Measurements from ENCODE around the gene LTBP2. TPM values are rescaled to one million over a fixed set of nuclear protein-coding genes. Genes with fewer than 3 reads are reported as not detected.

The LTBP2 gene
- total and polyA plus RNA-seq, 2 of the 13 experiments (the other 11 are each of a cell fraction or from before 2014, with no cell fraction given): 0.20 to 0.41 TPM

DNA sequence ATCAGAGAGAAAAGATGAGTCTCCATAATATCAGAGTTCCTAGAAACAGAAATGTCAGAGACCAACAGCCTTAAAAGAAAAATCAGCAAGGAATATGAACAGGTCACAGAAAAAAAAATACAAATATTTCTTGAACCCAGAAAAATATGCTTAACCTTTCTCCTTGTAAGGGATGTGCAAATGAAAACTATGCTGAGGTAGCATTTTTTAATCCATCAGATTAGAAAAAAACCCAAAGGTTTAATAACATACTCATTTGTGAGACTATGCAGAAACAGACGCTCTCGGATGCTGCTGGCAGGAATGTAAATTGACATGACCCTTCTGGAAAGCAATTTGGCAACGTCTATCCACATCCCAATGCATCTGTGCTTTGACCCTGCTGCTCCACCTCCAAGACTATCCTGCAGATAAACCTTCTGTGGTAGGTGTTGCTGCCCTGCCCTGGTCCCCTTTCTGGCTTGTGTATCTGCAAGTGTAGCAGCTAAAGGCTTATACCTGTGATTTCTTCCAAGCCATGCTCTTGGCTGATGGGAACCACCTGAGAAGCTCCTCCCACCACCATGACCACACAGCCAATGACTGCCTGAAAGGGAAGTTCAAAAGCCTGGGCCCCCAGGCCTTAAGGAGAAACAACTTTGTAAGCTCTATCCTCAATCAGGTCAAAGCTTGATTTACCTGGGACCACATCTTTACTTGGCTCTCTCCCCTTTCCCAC lies 49.4 kb downstream of the LTBP2 start (continued):
- TF ChIP-seq, protein P1, sequence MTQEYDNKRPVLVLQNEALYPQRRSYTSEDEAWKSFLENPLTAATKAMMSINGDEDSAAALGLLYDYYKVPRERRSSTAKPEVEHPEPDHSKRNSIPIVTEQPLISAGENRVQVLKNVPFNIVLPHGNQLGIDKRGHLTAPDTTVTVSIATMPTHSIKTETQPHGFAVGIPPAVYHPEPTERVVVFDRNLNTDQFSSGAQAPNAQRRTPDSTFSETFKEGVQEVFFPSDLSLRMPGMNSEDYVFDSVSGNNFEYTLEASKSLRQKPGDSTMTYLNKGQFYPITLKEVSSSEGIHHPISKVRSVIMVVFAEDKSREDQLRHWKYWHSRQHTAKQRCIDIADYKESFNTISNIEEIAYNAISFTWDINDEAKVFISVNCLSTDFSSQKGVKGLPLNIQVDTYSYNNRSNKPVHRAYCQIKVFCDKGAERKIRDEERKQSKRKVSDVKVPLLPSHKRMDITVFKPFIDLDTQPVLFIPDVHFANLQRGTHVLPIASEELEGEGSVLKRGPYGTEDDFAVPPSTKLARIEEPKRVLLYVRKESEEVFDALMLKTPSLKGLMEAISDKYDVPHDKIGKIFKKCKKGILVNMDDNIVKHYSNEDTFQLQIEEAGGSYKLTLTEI (CRISPR knock-in tag; conservative IDR thresholded peaks at IDR 0.05): no peak
- TF ChIP-seq ZNF720 (CRISPR knock-in tag; IDR thresholded peaks at IDR 0.05) (no peak), FOXP1 (IDR thresholded peaks at IDR 0.05) (no peak), FOXP1 (CRISPR knock-in tag; IDR thresholded peaks at IDR 0.05) (no peak), TEAD3 (CRISPR knock-in tag; optimal IDR thresholded peaks at IDR 0.05; ENCODE audit: borderline replicate concordance) (peak; percentile 83), PITX1 (CRISPR knock-in tag; IDR thresholded peaks at IDR 0.05) (no peak), NFYC (CRISPR knock-in tag; IDR thresholded peaks at IDR 0.05) (peak; percentile 38; the same call in 1 of the 2 replicates), MAFF (IDR thresholded peaks at IDR 0.05; ENCODE audit: low read depth, low read length) (peak; percentile 93), NFKB2 (CRISPR knock-in tag; IDR thresholded peaks at IDR 0.05; ENCODE audit: borderline replicate concordance) (no peak), MAFK (conservative IDR thresholded peaks at IDR 0.05 in 1 of 2, IDR thresholded peaks at IDR 0.05 in 1 of 2; ENCODE audit: low read length in 2 of 2) (peak; percentile 86 to 95), HMG20B (CRISPR knock-in tag; conservative IDR thresholded peaks at IDR 0.05) (no peak), PHF8 (CRISPR knock-in tag; IDR thresholded peaks at IDR 0.05) (no peak), SMAD3 (CRISPR knock-in tag; IDR thresholded peaks at IDR 0.05) (no peak), ZNF160 (CRISPR knock-in tag; IDR thresholded peaks at IDR 0.05) (no peak), SAP130 (CRISPR knock-in tag; IDR thresholded peaks at IDR 0.05; ENCODE audit: low read depth) (no peak), CTCF (CRISPR knock-in tag; IDR thresholded peaks at IDR 0.05) (0 out of 2 replicates have a peak, but pooled peaks have one; percentile 8)
- TF ChIP-seq, protein P2, sequence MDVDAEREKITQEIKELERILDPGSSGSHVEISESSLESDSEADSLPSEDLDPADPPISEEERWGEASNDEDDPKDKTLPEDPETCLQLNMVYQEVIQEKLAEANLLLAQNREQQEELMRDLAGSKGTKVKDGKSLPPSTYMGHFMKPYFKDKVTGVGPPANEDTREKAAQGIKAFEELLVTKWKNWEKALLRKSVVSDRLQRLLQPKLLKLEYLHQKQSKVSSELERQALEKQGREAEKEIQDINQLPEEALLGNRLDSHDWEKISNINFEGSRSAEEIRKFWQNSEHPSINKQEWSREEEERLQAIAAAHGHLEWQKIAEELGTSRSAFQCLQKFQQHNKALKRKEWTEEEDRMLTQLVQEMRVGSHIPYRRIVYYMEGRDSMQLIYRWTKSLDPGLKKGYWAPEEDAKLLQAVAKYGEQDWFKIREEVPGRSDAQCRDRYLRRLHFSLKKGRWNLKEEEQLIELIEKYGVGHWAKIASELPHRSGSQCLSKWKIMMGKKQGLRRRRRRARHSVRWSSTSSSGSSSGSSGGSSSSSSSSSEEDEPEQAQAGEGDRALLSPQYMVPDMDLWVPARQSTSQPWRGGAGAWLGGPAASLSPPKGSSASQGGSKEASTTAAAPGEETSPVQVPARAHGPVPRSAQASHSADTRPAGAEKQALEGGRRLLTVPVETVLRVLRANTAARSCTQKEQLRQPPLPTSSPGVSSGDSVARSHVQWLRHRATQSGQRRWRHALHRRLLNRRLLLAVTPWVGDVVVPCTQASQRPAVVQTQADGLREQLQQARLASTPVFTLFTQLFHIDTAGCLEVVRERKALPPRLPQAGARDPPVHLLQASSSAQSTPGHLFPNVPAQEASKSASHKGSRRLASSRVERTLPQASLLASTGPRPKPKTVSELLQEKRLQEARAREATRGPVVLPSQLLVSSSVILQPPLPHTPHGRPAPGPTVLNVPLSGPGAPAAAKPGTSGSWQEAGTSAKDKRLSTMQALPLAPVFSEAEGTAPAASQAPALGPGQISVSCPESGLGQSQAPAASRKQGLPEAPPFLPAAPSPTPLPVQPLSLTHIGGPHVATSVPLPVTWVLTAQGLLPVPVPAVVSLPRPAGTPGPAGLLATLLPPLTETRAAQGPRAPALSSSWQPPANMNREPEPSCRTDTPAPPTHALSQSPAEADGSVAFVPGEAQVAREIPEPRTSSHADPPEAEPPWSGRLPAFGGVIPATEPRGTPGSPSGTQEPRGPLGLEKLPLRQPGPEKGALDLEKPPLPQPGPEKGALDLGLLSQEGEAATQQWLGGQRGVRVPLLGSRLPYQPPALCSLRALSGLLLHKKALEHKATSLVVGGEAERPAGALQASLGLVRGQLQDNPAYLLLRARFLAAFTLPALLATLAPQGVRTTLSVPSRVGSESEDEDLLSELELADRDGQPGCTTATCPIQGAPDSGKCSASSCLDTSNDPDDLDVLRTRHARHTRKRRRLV (CRISPR knock-in tag; IDR thresholded peaks at IDR 0.05): no peak
- TF ChIP-seq, protein P3, sequence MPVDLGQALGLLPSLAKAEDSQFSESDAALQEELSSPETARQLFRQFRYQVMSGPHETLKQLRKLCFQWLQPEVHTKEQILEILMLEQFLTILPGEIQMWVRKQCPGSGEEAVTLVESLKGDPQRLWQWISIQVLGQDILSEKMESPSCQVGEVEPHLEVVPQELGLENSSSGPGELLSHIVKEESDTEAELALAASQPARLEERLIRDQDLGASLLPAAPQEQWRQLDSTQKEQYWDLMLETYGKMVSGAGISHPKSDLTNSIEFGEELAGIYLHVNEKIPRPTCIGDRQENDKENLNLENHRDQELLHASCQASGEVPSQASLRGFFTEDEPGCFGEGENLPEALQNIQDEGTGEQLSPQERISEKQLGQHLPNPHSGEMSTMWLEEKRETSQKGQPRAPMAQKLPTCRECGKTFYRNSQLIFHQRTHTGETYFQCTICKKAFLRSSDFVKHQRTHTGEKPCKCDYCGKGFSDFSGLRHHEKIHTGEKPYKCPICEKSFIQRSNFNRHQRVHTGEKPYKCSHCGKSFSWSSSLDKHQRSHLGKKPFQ (CRISPR knock-in tag; IDR thresholded peaks at IDR 0.05; ENCODE audit: insufficient replicate concordance): no peak

All from HepG2 (cell line).